SH-SY5Y (cell line): Measurements from ENCODE around the gene SPG7.

Experiments
- GATA2 ChIP-seq: IDR thresholded peaks from 2 replicates; pipeline ENCODE4 v1.6.1; 2011; ENCODE audit warnings: mild to moderate bottlenecking, low read depth, low read length
- GATA3 ChIP-seq: IDR thresholded peaks from 2 replicates; pipeline ENCODE4 v1.6.1; 2011; ENCODE audit warnings: low read depth, mild to moderate bottlenecking, low read length, moderate library complexity

The SPG7 gene

DNA sequence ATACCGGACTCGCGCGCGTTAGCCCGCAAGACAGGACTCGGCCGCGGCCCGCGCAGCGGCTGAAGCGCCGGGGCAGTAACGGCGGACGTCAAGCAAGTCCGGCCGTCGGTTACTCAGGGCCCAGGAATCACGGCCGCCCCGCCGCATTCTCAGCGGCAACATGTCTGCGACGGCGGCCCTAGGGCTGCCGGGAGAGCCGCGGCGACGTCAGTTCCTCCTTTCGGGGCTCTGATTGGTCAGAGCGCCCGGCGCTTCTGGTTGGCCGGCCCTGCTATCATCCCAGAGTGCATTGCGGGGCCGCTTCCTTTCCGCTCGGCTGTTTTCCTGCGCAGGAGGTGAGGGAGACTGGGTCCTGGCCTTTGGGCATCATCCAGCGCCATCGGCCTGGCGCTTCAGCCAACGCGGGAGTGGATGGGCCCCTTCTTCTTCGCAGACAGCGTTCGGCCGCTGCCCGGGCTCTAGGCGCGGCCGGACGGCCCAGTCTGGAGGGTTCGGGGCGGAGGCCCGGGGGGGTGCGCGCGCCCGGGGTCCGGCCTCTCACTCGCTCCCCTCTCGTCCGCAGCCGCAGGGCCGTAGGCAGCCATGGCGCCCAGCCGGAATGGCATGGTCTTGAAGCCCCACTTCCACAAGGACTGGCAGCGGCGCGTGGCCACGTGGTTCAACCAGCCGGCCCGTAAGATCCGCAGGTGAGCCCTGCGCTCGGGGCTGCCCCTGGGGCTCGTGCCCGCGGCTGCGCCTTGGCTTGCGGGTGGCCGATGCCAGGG is 52.4 kb downstream of the SPG7 start, which contains the start of gene RPL13:
RPL13 (plus strand) TSS at position 305 of the 764 bp plus-strand sequence; CDS start at position 583, 278 bp downstream.
- no peak for TF ChIP-seq GATA2
- TF ChIP-seq GATA3: no peak

DNA sequence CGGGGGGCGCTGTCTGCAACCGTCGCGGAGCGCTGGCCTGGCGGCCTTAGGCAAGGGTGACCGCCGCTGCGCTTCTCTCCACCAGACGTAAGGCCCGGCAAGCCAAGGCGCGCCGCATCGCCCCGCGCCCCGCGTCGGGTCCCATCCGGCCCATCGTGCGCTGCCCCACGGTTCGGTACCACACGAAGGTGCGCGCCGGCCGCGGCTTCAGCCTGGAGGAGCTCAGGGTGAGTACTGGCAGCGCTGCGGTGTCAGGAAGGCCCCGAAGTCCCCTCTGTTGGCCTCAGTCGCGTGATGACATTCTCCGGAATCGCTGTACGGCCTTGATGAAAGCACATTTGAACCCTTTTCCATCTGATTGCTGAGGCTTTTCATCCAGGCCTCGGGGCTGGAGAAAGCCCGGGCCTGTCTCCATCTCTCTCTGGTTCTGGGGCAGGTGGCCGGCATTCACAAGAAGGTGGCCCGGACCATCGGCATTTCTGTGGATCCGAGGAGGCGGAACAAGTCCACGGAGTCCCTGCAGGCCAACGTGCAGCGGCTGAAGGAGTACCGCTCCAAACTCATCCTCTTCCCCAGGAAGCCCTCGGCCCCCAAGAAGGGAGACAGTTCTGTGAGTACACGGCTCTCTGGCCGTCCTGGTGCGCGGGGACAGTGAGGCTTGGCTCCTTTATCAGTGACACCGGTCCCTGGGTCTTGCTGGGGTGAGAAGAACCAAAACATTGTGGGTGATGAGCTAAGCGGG is 53.1 kb downstream of the SPG7 start:
- no peak for TF ChIP-seq GATA3
- TF ChIP-seq GATA2: no peak

DNA sequence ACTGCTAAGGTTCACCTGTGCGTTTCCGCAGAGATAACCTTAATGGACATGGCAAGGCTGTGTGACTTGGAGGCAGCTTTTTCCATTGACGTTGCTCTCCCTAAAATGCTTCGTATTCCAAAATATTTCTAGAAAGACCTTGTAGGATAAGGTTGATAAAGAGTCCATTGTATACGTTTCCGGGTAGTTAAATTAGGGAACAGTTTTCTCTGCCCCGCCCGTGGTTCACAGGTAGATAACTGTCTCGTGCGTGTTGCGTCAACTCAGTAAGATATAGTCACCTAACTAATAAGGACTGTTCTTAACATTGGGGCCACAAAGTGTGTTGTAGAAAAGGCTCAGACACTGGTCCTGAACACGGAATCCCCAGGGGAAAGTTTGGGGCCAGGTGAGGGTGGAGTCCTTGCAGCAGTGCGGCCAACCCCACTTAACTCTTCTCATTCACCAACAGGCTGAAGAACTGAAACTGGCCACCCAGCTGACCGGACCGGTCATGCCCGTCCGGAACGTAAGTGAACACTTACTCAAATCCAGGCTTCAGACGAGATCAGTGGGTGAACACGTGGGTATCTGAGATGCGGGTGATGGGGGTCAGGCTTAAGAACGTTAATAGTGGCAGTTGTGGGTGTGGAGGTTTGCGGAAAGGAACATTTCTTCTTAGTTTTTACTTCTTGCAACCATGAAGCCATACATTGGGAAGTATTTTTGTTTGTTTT is 53.8 kb downstream of the SPG7 start:
- TF ChIP-seq GATA2 (no peak), GATA3 (no peak)

DNA sequence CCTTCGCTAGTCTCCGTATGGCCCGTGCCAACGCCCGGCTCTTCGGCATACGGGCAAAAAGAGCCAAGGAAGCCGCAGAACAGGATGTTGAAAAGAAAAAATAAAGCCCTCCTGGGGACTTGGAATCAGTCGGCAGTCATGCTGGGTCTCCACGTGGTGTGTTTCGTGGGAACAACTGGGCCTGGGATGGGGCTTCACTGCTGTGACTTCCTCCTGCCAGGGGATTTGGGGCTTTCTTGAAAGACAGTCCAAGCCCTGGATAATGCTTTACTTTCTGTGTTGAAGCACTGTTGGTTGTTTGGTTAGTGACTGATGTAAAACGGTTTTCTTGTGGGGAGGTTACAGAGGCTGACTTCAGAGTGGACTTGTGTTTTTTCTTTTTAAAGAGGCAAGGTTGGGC is 54.7 kb downstream of the SPG7 start:
- TF ChIP-seq GATA3 (no peak), GATA2 (no peak)

DNA sequence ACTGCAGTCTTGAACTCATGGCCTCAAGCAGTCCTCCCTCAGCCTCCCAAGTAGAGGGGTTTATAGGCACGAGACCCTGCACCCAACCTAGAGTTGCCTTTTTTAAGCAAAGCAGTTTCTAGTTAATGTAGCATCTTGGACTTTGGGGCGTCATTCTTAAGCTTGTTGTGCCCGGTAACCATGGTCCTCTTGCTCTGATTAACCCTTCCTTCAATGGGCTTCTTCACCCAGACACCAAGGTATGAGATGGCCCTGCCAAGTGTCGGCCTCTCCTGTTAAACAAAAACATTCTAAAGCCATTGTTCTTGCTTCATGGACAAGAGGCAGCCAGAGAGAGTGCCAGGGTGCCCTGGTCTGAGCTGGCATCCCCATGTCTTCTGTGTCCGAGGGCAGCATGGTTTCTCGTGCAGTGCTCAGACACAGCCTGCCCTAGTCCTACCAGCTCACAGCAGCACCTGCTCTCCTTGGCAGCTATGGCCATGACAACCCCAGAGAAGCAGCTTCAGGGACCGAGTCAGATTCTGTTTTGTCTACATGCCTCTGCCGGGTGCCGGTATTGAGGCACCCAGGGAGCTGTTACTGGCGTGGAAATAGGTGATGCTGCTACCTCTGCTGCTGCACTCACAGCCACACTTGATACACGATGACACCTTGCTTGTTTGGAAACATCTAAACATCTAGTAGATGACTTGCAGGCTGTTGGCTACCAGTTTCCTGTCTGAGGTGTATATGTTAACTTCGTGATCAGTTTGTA is 55.6 kb downstream of the SPG7 start:
- no peak for TF ChIP-seq GATA3
- TF ChIP-seq GATA2: no peak

DNA sequence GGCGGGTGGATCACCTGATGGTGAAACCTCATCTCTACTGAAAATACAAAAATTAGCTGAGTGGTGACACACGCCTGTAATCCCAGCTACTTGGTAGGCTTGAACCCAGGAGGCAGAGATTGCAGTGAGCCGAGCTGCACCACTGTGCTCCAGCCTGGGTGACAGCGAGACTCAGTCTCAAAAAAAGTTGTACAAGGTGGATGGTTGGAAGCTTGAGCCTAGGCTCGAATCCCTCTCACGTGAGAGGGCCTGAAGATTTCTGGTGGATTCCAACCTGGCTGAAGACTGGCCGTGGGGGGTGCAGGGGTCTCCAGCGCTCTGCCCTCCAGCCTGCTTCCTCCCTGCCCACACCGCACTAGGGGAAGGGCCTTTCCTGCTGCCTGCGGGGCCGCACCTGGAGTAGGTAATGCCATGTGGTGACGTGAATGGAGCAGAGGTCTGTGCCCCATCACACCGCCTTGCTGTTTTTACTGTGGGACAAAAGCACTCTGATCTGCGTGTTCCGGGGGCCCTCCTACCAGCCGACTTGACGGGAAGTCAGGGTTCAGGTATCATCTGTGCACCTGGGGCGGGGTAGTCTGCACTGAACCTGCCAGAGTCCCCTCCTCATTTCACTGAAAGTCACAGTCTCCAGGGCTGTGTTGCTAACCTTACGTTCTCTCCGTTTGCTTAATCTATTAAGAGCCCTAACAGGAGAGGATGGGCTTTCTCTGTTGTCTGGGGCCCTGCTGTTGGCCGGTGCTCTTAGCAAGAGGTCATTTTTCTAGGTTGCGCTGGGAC is 56.5 kb downstream of the SPG7 start:
- TF ChIP-seq GATA2 (no peak), GATA3 (no peak)

DNA sequence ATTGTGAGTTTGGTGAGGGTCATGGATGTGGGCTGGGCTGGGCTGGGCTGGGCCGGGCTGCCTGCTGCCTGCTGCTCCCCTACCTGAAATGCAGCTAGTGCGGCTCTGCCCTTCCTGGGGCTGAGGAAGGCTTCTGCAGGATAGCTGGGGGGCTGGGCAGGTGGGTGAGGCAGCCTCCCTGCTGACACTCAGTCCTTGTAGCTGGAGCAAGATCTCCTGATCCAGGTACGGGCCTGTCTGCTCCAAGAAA is 57.0 kb downstream of the SPG7 start:
- TF ChIP-seq GATA3: no peak
- no peak for TF ChIP-seq GATA2

DNA sequence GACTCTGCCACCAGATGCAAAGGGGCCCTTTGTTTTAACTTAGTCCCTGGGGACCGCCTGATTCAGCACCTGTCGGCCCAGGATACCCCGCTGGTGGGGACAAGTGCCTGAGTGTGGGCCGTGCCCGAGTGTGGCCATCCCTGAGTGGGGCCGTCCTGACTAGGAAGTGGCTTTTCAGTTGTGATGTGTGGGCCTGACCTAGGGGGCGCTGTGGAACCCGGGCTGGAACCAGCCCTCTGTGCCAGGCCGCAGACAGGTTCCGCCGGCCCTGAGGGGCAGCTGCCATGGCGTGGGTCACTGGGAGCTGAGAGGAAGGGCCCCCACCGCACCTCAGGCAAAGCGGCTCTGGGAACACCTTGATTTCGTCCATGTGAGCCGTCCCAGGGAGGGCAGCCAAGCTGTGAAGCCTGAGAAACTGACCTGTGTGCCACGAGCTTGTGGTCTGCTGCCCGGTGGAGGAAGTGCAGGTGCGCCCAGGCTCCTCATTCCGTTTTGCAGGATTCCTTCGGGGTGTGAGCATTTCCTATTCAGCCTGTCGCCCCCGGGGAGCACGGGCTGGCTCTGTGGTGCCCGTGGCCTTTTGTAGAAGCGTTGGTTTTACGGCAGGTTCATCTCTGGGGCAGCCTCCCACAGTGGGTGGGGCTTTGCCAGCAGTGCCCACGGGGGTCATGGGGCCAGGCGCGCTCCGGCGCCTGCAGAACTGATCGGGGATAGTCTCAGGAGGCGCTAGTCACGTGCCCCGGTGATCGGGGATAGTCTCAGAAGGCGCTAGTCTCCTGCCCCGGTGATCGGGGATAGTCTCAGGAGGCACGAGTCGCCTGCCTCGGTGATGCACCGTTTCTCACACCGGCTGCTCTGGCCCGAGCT is 57.5 kb downstream of the SPG7 start:
- TF ChIP-seq GATA3 (no peak), GATA2 (no peak)

DNA sequence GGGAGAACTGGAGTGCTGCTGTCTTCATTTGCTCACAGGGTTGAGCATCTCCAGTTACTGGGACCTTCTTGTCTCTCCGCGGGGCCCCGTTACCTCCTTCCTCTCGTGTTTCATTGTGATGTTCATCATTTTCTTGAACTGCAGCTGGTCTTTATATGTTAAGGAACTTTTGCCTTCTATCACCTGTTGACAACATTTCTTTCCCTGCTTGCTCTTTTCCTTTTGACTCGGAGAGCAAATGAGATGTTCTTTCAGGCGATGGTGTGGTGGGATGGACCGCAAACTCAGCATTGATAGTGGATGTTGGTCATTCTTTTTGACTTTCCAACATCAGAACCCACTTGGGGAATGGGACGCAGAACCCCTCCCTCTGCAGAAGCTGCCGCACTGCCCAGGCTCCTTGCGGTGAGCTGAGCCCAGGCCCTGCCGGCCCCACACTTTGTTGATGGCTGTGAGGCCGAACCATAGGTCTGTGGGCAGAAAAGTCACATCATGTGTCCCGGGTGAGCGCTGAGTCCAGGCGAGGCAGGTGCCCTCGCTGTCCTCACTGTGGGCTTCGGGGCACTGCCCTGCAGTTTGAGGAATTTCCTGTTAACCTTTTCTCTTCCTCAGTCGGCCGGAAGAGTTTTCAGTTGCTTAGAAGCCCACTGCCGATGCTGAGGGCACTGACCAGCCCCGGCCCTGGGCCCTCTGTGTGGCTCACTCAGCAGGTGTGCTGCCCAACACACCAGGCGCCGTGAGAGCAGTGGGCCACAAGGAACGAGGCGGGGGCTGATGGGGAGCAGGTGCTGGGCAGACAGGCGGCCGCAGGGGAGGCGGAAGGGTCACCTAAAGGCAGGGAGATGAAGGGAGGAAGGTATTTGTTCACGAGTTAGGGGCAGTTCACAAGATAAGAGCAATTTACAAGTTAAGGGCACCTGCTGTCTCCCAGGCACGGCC is 59.7 kb downstream of the SPG7 start:
- no peak for TF ChIP-seq GATA2
- TF ChIP-seq GATA3: no peak

DNA sequence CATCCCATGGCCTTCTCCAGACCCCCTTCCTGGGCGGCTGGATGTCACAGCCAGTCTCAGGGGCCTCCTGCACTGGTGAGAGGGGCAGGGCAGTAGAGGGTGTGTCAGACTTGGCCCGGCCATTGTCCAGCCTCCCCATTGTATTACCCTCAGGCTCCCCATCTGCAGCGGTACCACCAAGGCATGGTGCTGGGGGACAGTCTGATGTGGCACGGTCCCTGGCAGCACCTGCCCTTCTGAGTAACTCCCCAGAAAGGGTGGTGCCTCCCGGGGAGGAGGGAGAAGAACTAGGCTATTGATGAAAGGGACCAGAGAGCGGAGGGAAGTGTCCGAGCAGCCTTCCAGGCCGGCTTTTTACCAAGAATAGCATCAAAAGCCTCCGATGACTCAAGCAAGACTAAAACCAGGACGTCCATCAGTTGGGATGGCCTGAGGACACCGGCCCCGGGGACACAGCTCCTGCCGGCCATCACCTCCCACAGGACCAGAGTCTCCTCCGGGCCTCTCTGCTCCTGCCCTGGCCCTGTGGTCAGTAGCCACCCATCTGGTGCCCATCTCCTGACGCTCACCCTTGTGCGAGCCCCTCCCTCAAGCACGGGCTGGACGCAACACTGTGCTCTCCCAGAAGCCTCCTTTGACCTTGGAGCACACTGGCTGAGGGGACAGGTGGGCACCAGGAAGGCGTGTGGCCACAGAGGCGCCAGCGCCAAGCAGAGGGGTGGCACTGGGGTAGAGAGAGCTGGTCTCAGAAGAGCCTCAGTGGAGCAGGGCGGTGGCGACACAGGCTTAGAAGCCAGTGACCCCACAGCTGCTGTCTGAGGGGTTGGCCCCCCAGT is 61.5 kb downstream of the SPG7 start:
- no peak for TF ChIP-seq GATA3

DNA sequence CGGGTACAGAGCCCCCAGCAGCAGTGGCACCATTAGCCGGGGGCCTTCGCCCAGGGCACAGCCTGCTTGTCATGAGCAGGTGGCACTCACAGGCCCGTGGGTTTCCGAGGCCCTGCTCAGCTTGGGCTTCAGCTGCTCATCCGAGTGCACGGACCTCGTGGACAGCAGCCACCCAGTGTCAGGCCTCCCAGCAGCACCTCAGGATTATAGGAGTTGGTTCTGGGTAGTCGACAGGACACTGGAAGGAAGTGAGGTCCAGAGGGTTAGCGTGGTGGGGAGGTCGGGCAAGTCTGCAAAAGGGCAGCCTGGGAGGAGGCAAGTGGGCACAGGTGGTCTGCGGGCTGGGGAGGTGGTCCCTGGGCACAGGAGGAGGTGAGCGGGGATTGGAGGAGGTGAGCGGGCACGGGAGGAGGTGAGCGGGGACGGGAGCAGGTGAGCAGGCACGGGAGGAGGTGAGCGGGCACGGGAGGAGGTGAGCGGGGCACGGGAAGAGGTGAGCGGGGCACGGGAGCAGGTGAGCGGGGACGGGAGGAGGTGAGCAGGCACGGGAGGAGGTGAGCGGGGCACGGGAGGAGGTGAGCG is 62.2 kb downstream of the SPG7 start:
- TF ChIP-seq GATA3: no peak
- no peak for TF ChIP-seq GATA2
